ENCODE data around the gene NUBPL.
"Not testable (repeated sequence)": the region's sequence is repeated elsewhere in the genome, so short reads cannot be mapped to it uniquely, and the experiment has no call there.

GRCh38 chr14:31708661-31709060 is 147.5 kb downstream of the NUBPL start:
- TF ChIP-seq CTCF (conservative IDR thresholded peaks at IDR 0.05 in 1 of 2, IDR thresholded peaks at IDR 0.05 in 1 of 2; ENCODE audit: extremely low read depth in 1 of 2, insufficient read depth in 1 of 2, low read depth in 1 of 2, low read length in 2 of 2); EZH2 (IDR thresholded peaks at IDR 0.05; ENCODE audit: borderline replicate concordance, low read length): not testable (repeated sequence)

Data from mammary epithelial cell (primary cell).